ENCODE measurements around the gene PAN3. TPM values are rescaled to one million over a fixed set of nuclear protein-coding genes. Genes with fewer than 3 reads are reported as not detected.

Gene PAN3
- total and polyA plus RNA-seq, 2 of the 8 experiments (the other 6 are each of a cell fraction or from before 2014, with no cell fraction given) = 12.7 to 39.3 TPM

DNA sequence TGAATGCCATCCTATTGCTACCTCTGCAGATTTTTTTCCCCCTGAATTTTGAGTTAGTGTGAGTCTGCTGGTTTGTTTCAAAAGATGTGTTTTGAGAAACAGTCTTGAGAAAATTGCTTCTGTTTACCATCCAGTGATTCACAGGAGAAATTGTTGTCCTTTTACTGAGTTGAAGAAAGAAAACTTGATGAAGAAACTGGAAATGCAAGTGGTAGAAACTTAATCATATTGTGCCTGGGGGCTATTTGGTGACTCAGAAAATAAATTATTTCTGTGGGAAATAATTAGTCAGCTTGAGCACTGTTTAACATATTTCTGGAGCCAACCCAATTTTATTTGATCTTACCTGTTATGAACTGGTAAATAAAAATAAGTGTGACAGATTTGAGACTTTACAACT, 35.4 kb downstream of the PAN3 start (continued):
- TF ChIP-seq, protein P1, sequence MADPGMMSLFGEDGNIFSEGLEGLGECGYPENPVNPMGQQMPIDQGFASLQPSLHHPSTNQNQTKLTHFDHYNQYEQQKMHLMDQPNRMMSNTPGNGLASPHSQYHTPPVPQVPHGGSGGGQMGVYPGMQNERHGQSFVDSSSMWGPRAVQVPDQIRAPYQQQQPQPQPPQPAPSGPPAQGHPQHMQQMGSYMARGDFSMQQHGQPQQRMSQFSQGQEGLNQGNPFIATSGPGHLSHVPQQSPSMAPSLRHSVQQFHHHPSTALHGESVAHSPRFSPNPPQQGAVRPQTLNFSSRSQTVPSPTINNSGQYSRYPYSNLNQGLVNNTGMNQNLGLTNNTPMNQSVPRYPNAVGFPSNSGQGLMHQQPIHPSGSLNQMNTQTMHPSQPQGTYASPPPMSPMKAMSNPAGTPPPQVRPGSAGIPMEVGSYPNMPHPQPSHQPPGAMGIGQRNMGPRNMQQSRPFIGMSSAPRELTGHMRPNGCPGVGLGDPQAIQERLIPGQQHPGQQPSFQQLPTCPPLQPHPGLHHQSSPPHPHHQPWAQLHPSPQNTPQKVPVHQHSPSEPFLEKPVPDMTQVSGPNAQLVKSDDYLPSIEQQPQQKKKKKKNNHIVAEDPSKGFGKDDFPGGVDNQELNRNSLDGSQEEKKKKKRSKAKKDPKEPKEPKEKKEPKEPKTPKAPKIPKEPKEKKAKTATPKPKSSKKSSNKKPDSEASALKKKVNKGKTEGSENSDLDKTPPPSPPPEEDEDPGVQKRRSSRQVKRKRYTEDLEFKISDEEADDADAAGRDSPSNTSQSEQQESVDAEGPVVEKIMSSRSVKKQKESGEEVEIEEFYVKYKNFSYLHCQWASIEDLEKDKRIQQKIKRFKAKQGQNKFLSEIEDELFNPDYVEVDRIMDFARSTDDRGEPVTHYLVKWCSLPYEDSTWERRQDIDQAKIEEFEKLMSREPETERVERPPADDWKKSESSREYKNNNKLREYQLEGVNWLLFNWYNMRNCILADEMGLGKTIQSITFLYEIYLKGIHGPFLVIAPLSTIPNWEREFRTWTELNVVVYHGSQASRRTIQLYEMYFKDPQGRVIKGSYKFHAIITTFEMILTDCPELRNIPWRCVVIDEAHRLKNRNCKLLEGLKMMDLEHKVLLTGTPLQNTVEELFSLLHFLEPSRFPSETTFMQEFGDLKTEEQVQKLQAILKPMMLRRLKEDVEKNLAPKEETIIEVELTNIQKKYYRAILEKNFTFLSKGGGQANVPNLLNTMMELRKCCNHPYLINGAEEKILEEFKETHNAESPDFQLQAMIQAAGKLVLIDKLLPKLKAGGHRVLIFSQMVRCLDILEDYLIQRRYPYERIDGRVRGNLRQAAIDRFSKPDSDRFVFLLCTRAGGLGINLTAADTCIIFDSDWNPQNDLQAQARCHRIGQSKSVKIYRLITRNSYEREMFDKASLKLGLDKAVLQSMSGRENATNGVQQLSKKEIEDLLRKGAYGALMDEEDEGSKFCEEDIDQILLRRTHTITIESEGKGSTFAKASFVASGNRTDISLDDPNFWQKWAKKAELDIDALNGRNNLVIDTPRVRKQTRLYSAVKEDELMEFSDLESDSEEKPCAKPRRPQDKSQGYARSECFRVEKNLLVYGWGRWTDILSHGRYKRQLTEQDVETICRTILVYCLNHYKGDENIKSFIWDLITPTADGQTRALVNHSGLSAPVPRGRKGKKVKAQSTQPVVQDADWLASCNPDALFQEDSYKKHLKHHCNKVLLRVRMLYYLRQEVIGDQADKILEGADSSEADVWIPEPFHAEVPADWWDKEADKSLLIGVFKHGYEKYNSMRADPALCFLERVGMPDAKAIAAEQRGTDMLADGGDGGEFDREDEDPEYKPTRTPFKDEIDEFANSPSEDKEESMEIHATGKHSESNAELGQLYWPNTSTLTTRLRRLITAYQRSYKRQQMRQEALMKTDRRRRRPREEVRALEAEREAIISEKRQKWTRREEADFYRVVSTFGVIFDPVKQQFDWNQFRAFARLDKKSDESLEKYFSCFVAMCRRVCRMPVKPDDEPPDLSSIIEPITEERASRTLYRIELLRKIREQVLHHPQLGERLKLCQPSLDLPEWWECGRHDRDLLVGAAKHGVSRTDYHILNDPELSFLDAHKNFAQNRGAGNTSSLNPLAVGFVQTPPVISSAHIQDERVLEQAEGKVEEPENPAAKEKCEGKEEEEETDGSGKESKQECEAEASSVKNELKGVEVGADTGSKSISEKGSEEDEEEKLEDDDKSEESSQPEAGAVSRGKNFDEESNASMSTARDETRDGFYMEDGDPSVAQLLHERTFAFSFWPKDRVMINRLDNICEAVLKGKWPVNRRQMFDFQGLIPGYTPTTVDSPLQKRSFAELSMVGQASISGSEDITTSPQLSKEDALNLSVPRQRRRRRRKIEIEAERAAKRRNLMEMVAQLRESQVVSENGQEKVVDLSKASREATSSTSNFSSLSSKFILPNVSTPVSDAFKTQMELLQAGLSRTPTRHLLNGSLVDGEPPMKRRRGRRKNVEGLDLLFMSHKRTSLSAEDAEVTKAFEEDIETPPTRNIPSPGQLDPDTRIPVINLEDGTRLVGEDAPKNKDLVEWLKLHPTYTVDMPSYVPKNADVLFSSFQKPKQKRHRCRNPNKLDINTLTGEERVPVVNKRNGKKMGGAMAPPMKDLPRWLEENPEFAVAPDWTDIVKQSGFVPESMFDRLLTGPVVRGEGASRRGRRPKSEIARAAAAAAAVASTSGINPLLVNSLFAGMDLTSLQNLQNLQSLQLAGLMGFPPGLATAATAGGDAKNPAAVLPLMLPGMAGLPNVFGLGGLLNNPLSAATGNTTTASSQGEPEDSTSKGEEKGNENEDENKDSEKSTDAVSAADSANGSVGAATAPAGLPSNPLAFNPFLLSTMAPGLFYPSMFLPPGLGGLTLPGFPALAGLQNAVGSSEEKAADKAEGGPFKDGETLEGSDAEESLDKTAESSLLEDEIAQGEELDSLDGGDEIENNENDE (IDR thresholded peaks at IDR 0.05; ENCODE audit: insufficient replicate concordance, low read length) = no peak
- TF ChIP-seq CREB1 (IDR thresholded peaks at IDR 0.05) = no peak
- no peak for TF ChIP-seq CHD1 (IDR thresholded peaks at IDR 0.05; ENCODE audit: low read depth, low read length)
- TF ChIP-seq EZH2 (IDR thresholded peaks at IDR 0.05; ENCODE audit: low read depth, low read length, severe bottlenecking) = no peak
- TF ChIP-seq FOSL1 (IDR thresholded peaks at IDR 0.05; ENCODE audit: insufficient read depth, low read depth, low read length) = no peak
